GM12865 (cell line): ENCODE measurements around the gene PLPP3.

Experiments used
- DNase-seq: peaks from one replicate; pipeline ENCODE4 v3.0.0; 2010; ENCODE audit warnings: low read depth
- H3K4me3 ChIP-seq: 2 replicates; pipeline ENCODE4 v1.5.1; 2011; ENCODE audit warnings: mild to moderate bottlenecking, low read depth, low read length, control low read depth
- CTCF ChIP-seq: IDR thresholded peaks from 2 replicates; pipeline ENCODE4 v1.5.1; 2011; ENCODE audit warnings: low read length, control low read depth, low read depth, inconsistent platforms; ENCODE audit not compliant: insufficient read depth; ENCODE audit errors: missing control alignments

Gene PLPP3

GRCh38 chr1:56532350-56532683 is 47.0 kb downstream of the PLPP3 start:
- no peak overlapping the region for H3K4me3 ChIP-seq
- TF ChIP-seq CTCF: no peak
- DNase-seq: no peak

- no peak for DNase-seq
- TF ChIP-seq CTCF: no peak
- H3K4me3 ChIP-seq: no peak overlapping the region
Measured at GRCh38 chr1:56531624-56532349, 47.6 kb downstream of the PLPP3 start.

- no peak overlapping the region for H3K4me3 ChIP-seq
- no peak for TF ChIP-seq CTCF
- DNase-seq: no peak
Measured at GRCh38 chr1:56529801-56530200, 49.6 kb downstream of the PLPP3 start.

- H3K4me3 ChIP-seq: no peak overlapping the region
Measured at GRCh38 chr1:56527548-56528302, 51.6 kb downstream of the PLPP3 start.

GRCh38 chr1:56526571-56527174 is 52.7 kb downstream of the PLPP3 start:
- peak; percentile 82 for DNase-seq
- H3K4me3 ChIP-seq: no peak overlapping the region
- no peak for TF ChIP-seq CTCF

More at GRCh38 chr1:56527548-56528302, 51.6 kb downstream of the PLPP3 start:
- TF ChIP-seq CTCF: no peak
- no peak for DNase-seq

GRCh38 chr1:56525489-56526041 is 53.8 kb downstream of the PLPP3 start:
- no peak for TF ChIP-seq CTCF
- no peak overlapping the region for H3K4me3 ChIP-seq
- DNase-seq: peak; percentile 90
